Naive thymus-derived CD4-positive, alpha-beta T cell (primary cell): ENCODE measurements around the gene DDX39A. TPM values are rescaled to one million over a fixed set of nuclear protein-coding genes. Genes with fewer than 3 reads are reported as not detected.
"Not testable (repeated sequence)": the region's sequence is repeated elsewhere in the genome, so short reads cannot be mapped to it uniquely, and the experiment has no call there.

Experiments
- ATAC-seq: fragments of 150-1000 bp; cut with Tn5 transposase; 2 replicates; pipeline ENCODE4 v1.10.0; 2021; ENCODE audit warnings: mild to moderate bottlenecking, moderate library complexity
- CTCF ChIA-PET: fragments of 350-600 bp; sonication (Branson Sonifier 250); formaldehyde crosslinking; loops from one replicate; lab custom pipeline; 2021; ENCODE audit warnings: antibody characterized with exemption; lab: Charles Lee
- POLR2A ChIA-PET: fragments of 350-600 bp; sonication (Branson Sonifier 250); formaldehyde crosslinking; loops from one replicate; lab custom pipeline; 2021; ENCODE audit warnings: antibody characterized with exemption, inconsistent platforms; lab: Charles Lee
- DNase-seq, 9 donors: peaks; one replicate each; pipeline versions ENCODE4 v3.0.0 to v3.0.0-alpha.2; 2020 to 2022; ENCODE audit warnings: mixed read lengths in 1 of 9
- H3K27ac ChIP-seq: one replicate; pipeline ENCODE4 v1.7.0; 2013; ENCODE audit warnings: mild to moderate bottlenecking, low read depth, low read length, moderate library complexity
- H3K27me3 ChIP-seq, 2 donors: one replicate each; pipeline ENCODE4 v1.7.0; 2013; ENCODE audit warnings: low read length in 2 of 2, mild to moderate bottlenecking in 2 of 2, moderate library complexity in 2 of 2; ENCODE audit not compliant: control insufficient read depth in 2 of 2, insufficient read depth in 2 of 2
- H3K36me3 ChIP-seq, 3 experiments: 1 replicate in 2 of 3; 2 replicates in 1 of 3; pipeline ENCODE4 v1.7.0; 2013; ENCODE audit warnings: low read length in 3 of 3, mild to moderate bottlenecking in 3 of 3, moderate library complexity in 1 of 3; ENCODE audit not compliant: insufficient read depth in 3 of 3, control insufficient read depth in 2 of 3
- H3K4me1 ChIP-seq, 2 donors: one replicate each; pipeline ENCODE4 v1.7.0; 2013; ENCODE audit warnings: low read length in 2 of 2, mild to moderate bottlenecking in 2 of 2, moderate library complexity in 1 of 2; ENCODE audit not compliant: control insufficient read depth in 2 of 2, insufficient read depth in 2 of 2
- H3K4me3 ChIP-seq: 2 replicates; pipeline ENCODE4 v1.7.0; 2013; ENCODE audit warnings: mild to moderate bottlenecking, low read length
- H3K9me3 ChIP-seq, 3 experiments: 1 replicate in 2 of 3; 2 replicates in 1 of 3; pipeline ENCODE4 v1.7.0; 2013; ENCODE audit warnings: low read length in 3 of 3; ENCODE audit not compliant: control insufficient read depth in 2 of 3
- H3K27ac Mint-ChIP-seq, 9 donors: one replicate each; pipeline ENCODE4 v1.8.0; 2020 to 2022; ENCODE audit warnings: mixed read lengths in 9 of 9, mild to moderate bottlenecking in 8 of 9, moderate library complexity in 5 of 9, inconsistent platforms in 2 of 9
- H3K27me3 Mint-ChIP-seq, 5 donors: one replicate each; pipeline ENCODE4 v1.8.0; 2021 to 2022; ENCODE audit warnings: mixed read lengths in 5 of 5, mild to moderate bottlenecking in 1 of 5
- H3K36me3 Mint-ChIP-seq, 5 donors: one replicate each; pipeline ENCODE4 v1.8.0; 2020 to 2022; ENCODE audit warnings: mixed read lengths in 5 of 5, mild to moderate bottlenecking in 3 of 5, inconsistent platforms in 1 of 5
- H3K4me1 Mint-ChIP-seq, 7 donors: one replicate each; pipeline ENCODE4 v1.8.0; 2020 to 2022; ENCODE audit warnings: mixed read lengths in 7 of 7, mild to moderate bottlenecking in 3 of 7, inconsistent platforms in 1 of 7
- H3K4me3 Mint-ChIP-seq, 10 donors: one replicate each; pipeline ENCODE4 v1.8.0; 2020 to 2022; ENCODE audit warnings: mild to moderate bottlenecking in 10 of 10, mixed read lengths in 10 of 10, moderate library complexity in 6 of 10, inconsistent platforms in 2 of 10
- H3K9me3 Mint-ChIP-seq, 11 donors: one replicate each; pipeline ENCODE4 v1.8.0; 2020 to 2022; ENCODE audit warnings: mixed read lengths in 11 of 11, mild to moderate bottlenecking in 4 of 11, inconsistent platforms in 1 of 11, moderate library complexity in 1 of 11
- intact Hi-C, 2 donors: fragments of 100-400 bp; cut with micrococcal nuclease; formaldehyde crosslinking; loops; one replicate each; pipeline ENCODE4 v1.15.1; 2023
- polyA plus RNA-seq, 2 donors: library from polyadenylated mRNA; unstranded; fragments of 300-500 nt; fragmentation: Illumina TruSeq; gene quantifications; one replicate each; pipeline ENCODE4 v1.2.3, GENCODE V29; 2021
- total RNA-seq, 6 experiments: library from RNA in 5 of 6; stranded (reverse) in 5 of 6; gene quantifications; 1 replicate in 5 of 6; 2 replicates in 1 of 6; pipeline ENCODE4 v1.2.3 and lab custom pipeline; 2021 to 2026

DDX39A gene
- total and polyA plus RNA-seq, 7 experiments from 2014 or later = 98.6 to 288 (median 144) TPM

- Mint-ChIP-seq H3K27me3 (no peaks in the 10 kb centered on the region), H3K9me3 (no peaks in the 10 kb centered on the region), H3K4me1 (peaks cover 4 to 19% (median 12%) of the 10 kb centered on the region in 7 donors), H3K36me3 (peaks cover 4 to 43% (median 24%) of the 10 kb centered on the region in 5 donors), H3K27ac (peak overlapping the region in 8 of 9 donors; percentile 15 to 75 (median 59)), H3K4me3 (peak overlapping the region in 1 of 10 donors; percentile 44)
- ChIA-PET CTCF (interaction anchor here (0.6 to 4.9 kb wide), 8 partner anchors 14 to 272 kb away, joined by 3 to 81 read pairs (median 6); partner anchors contain the start of gene ADGRE5), POLR2A (interaction anchor here (0.7 to 3.4 kb wide), 10 partner anchors 13 to 268 kb away, joined by 3 to 15 read pairs (median 4); partner anchors contain the start of genes ADGRE5 and ASF1B)
- Histone ChIP-seq H3K36me3 (peaks cover 32 to 91% (median 60%) of the 10 kb centered on the region in 3 experiments), H3K27me3 (no peaks in the 10 kb centered on the region), H3K4me3 (no peak overlapping the region), H3K9me3 (no peaks in the 10 kb centered on the region), H3K27ac (no peak overlapping the region), H3K4me1 (peaks cover 8 to 9% of the 10 kb centered on the region in 2 donors)
- intact Hi-C loops = no loop called here
- DNase-seq (no peak), ATAC-seq (no peak)
These were observed 14.8 kb downstream of the DDX39A start for GRCh38 chr19:14404312-14404711.

GRCh38 chr19:14403145-14403930 lies 15.8 kb downstream of the DDX39A start:
- peaks cover 31 to 89% (median 52%) of the 10 kb centered on the region in 3 experiments for H3K36me3 ChIP-seq
- intact Hi-C loops, ATAC-seq, H3K9me3 ChIP-seq, H3K27me3 ChIP-seq, H3K27ac ChIP-seq, H3K4me3 ChIP-seq, DNase-seq, H3K27me3 Mint-ChIP-seq, H3K4me3 Mint-ChIP-seq, H3K9me3 Mint-ChIP-seq, H3K4me1 ChIP-seq: not testable (repeated sequence)
- Mint-ChIP-seq H3K36me3 (peaks cover 1 to 42% (median 17%) of the 10 kb centered on the region in 5 donors), H3K4me1 (peaks cover 3 to 16% (median 8%) of the 10 kb centered on the region in 7 donors), H3K27ac (peak overlapping the region in 4 of 9 donors; percentile 5 to 47 (median 36))
- CTCF ChIA-PET = interaction anchor here (0.8 to 1.2 kb wide), 3 partner anchors 22 to 42 kb away, joined by 3 to 6 read pairs (median 6); partner anchors contain the start of gene ADGRE5
- POLR2A ChIA-PET = interaction anchor here (0.7 to 3.4 kb wide), 7 partner anchors 12 to 47 kb away, joined by 3 to 15 read pairs (median 4); no protein-coding TSS in a partner anchor

- H3K4me1 Mint-ChIP-seq = peaks cover 4 to 19% (median 7%) of the 10 kb centered on the region in 7 donors
- peaks cover 0 to 41% (median 20%) of the 10 kb centered on the region in 5 donors for H3K36me3 Mint-ChIP-seq
- Histone ChIP-seq H3K27ac (no peak overlapping the region), H3K36me3 (peaks cover 36 to 87% (median 49%) of the 10 kb centered on the region in 3 experiments), H3K4me3 (no peak overlapping the region), H3K4me1 (peaks cover 7 to 8% of the 10 kb centered on the region in 2 donors), H3K27me3 (no peaks in the 10 kb centered on the region), H3K9me3 (no peaks in the 10 kb centered on the region)
- ChIA-PET POLR2A (interaction anchor here (0.7 kb wide), 1 partner anchor 57 kb away, joined by 5 read pairs; no protein-coding TSS in a partner anchor), CTCF (interaction anchor here (0.6 to 1.1 kb wide), 7 partner anchors 20 to 266 kb away, joined by 3 to 8 read pairs (median 3); partner anchors contain the start of gene ASF1B)
- DNase-seq = no peak
- ATAC-seq = peak; percentile 3
- no peaks in the 10 kb centered on the region for H3K27me3 Mint-ChIP-seq
- peak overlapping the region in 6 of 9 donors; percentile 40 to 89 (median 56) for H3K27ac Mint-ChIP-seq
- intact Hi-C loops = no loop called here
- H3K9me3 Mint-ChIP-seq = no peaks in the 10 kb centered on the region
- no peak overlapping the region for H3K4me3 Mint-ChIP-seq
These were observed 16.6 kb downstream of the DDX39A start for GRCh38 chr19:14402332-14403144.

- H3K36me3 Mint-ChIP-seq = peaks cover 0 to 41% (median 14%) of the 10 kb centered on the region in 5 donors
- H3K36me3 ChIP-seq = peaks cover 31 to 85% (median 42%) of the 10 kb centered on the region in 3 experiments
- ChIA-PET POLR2A (interaction anchor here (0.6 to 2.6 kb wide), 3 partner anchors 19 to 631 kb away, joined by 3 to 7 read pairs (median 3); partner anchors contain the start of gene ADGRE5), CTCF (interaction anchor here (0.6 to 1.3 kb wide), 7 partner anchors 19 to 201 kb away, joined by 3 to 7 read pairs (median 3); no protein-coding TSS in a partner anchor)
- intact Hi-C loops = no loop called here
- no peak for ATAC-seq
- H3K4me1 Mint-ChIP-seq = peaks cover 0 to 18% (median 4%) of the 10 kb centered on the region in 7 donors
- no peak overlapping the region for H3K4me3 ChIP-seq
- H3K9me3 ChIP-seq = no peaks in the 10 kb centered on the region
- H3K27me3 Mint-ChIP-seq = no peaks in the 10 kb centered on the region
- H3K9me3 Mint-ChIP-seq = no peaks in the 10 kb centered on the region
- peak overlapping the region; percentile 60 for H3K27ac ChIP-seq
- H3K4me1 ChIP-seq = peaks cover 7 to 8% of the 10 kb centered on the region in 2 donors
- peak overlapping the region in 2 of 10 donors; percentile 16 to 17 for H3K4me3 Mint-ChIP-seq
- H3K27me3 ChIP-seq = no peaks in the 10 kb centered on the region
- H3K27ac Mint-ChIP-seq = peak overlapping the region in 7 of 9 donors; percentile 23 to 86 (median 57)
- DNase-seq = no peak
These were observed 17.5 kb downstream of the DDX39A start for GRCh38 chr19:14401468-14402195.

- no peaks in the 10 kb centered on the region for H3K9me3 ChIP-seq
- H3K36me3 ChIP-seq = peaks cover 27 to 88% (median 39%) of the 10 kb centered on the region in 3 experiments
- Mint-ChIP-seq H3K27ac (peak overlapping the region; percentile 23 to 88 (median 57)), H3K9me3 (no peaks in the 10 kb centered on the region), H3K4me1 (peaks cover 0 to 16% (median 1%) of the 10 kb centered on the region in 7 donors), H3K36me3 (peaks cover 0 to 41% (median 9%) of the 10 kb centered on the region in 5 donors), H3K4me3 (peak overlapping the region in 4 of 10 donors; percentile 16 to 51 (median 21)), H3K27me3 (no peaks in the 10 kb centered on the region)
- no peak for ATAC-seq
- peak in 2 of 9 donors; percentile 30 to 49 for DNase-seq
- ChIA-PET CTCF (interaction anchor here (1.1 to 1.3 kb wide), 4 partner anchors 35 to 201 kb away, joined by 3 to 7 read pairs (median 3); no protein-coding TSS in a partner anchor), POLR2A (interaction anchor here (1.0 to 2.6 kb wide), 2 partner anchors 19 to 21 kb away, joined by 3 to 7 read pairs; partner anchors contain the start of gene ADGRE5)
- intact Hi-C loops = no loop called here
- peaks cover 7% of the 10 kb centered on the region in 2 donors for H3K4me1 ChIP-seq
- no peak overlapping the region for H3K4me3 ChIP-seq
- H3K27me3 ChIP-seq = no peaks in the 10 kb centered on the region
- H3K27ac ChIP-seq = peak overlapping the region; percentile 60
These were observed 18.1 kb downstream of the DDX39A start for GRCh38 chr19:14400951-14401431.
